Smooth muscle cell (in vitro differentiated cells): ENCODE measurements around the gene GRHL3. TPM values are rescaled to one million over a fixed set of nuclear protein-coding genes. Genes with fewer than 3 reads are reported as not detected.
"Not testable (repeated sequence)": the region's sequence is repeated elsewhere in the genome, so short reads cannot be mapped to it uniquely, and the experiment has no call there.

Experiments
- DNase-seq: peaks from one replicate; lab custom pipeline; 2025; ENCODE audit not compliant: unreplicated experiment; lab: John Stamatoyannopoulos, UW
- H2AFZ ChIP-seq: fragments of 200-600 bp; sonication (generic); 2 replicates; pipeline ENCODE4 v1.6.0; 2016; ENCODE audit warnings: antibody characterized with exemption, low read depth, mild to moderate bottlenecking
- H3F3A ChIP-seq: fragments of 200-600 bp; sonication (generic); 2 replicates; pipeline ENCODE4 v1.6.0; 2017; ENCODE audit warnings: antibody characterized with exemption, low read depth
- H3K27ac ChIP-seq: fragments of 200-600 bp; sonication (generic); 2 replicates; pipeline ENCODE4 v1.5.1; 2016; ENCODE audit warnings: low read depth, mild to moderate bottlenecking
- H3K27me3 ChIP-seq: fragments of 200-600 bp; sonication (generic); 2 replicates; pipeline ENCODE4 v1.6.1; 2016; ENCODE audit warnings: low read depth, mild to moderate bottlenecking
- H3K36me3 ChIP-seq: fragments of 200-600 bp; sonication (generic); 2 replicates; pipeline ENCODE4 v1.5.1; 2016; ENCODE audit warnings: low read depth
- H3K4me1 ChIP-seq: fragments of 200-600 bp; sonication (generic); 2 replicates; pipeline ENCODE4 v1.5.1; 2016; ENCODE audit warnings: low read depth
- H3K4me2 ChIP-seq: fragments of 200-600 bp; sonication (generic); 2 replicates; pipeline ENCODE4 v1.6.0; 2016; ENCODE audit warnings: mild to moderate bottlenecking
- H3K4me3 ChIP-seq: fragments of 200-600 bp; sonication (generic); 2 replicates; pipeline ENCODE4 v1.5.1; 2016; ENCODE audit warnings: mild to moderate bottlenecking
- H3K79me2 ChIP-seq: fragments of 200-600 bp; sonication (generic); 2 replicates; pipeline ENCODE4 v1.6.0; 2016; ENCODE audit warnings: low read depth, mild to moderate bottlenecking
- H3K9ac ChIP-seq: fragments of 200-600 bp; sonication (generic); 2 replicates; pipeline ENCODE4 v1.6.0; 2016; ENCODE audit warnings: low read depth
- H3K9me3 ChIP-seq: fragments of 200-600 bp; sonication (generic); replicated peaks from 2 replicates; pipeline ENCODE4 v1.5.1; 2016; ENCODE audit warnings: low read depth
- H4K20me1 ChIP-seq: fragments of 200-600 bp; sonication (generic); 2 replicates; pipeline ENCODE4 v1.6.0; 2016; ENCODE audit warnings: low read depth
- CTCF ChIP-seq: fragments of 200-600 bp; sonication (generic); IDR thresholded peaks from 2 replicates; pipeline ENCODE4 v1.5.1; 2017; ENCODE audit warnings: borderline replicate concordance, mild to moderate bottlenecking, antibody characterized with exemption; ENCODE audit not compliant: insufficient read depth, poor library complexity, severe bottlenecking
- WGBS: methylation state at CpG from one replicate; pipeline ENCODE4 v1.1.7; 2016; ENCODE audit warnings: low lambda C conversion rate; 5-methylcytosine and 5-hydroxymethylcytosine counted together
- polyA plus RNA-seq: library from polyadenylated mRNA; unstranded; fragments of >200 nt; fragmentation: Nextera tagmentation; extraction: Ambion mirVana; gene quantifications from 2 replicates; pipeline ENCODE4 v1.2.1, GENCODE V29; 2016
- total RNA-seq: library from RNA; depleted of rRNA; stranded (reverse); fragments of >200 nt; gene quantifications from 2 replicates; pipeline ENCODE4 v1.2.3, GENCODE V29; 2014

The GRHL3 gene
- 5.6 and 10.5 TPM in 2 replicates for total RNA-seq
- polyA plus RNA-seq, result 0.87 and 4.9 TPM in 2 replicates

DNA sequence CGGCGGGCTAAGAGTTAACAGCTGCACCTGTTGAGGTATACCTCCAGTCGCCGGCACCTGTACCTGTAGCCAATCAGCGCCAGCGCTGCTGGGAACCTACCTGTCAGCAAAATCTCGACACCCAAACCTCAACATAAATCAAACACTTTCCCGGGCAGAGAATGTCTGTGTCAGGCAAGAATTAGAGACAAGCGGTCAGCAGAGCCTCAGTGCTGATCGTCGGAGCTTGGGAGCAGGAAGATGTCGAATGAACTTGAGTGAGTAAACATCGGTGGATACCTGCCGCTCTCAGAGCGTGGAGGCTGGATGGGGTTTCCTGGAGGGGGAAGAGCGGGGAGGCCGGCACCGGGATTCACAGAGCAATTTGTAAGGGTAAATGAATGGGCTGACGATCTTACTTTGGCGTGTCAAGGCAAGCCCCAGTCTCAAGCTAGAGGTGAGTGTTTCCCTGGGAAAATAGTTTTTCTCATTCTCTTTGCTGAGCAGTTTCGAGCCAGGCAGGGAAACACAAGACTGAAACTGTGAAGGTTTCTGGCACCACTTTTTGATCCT lies at the start of gene GRHL3:
TSS of gene GRHL3 (plus strand) at position 46 of the 552 bp plus-strand sequence. CDS start at position 241, 195 bp downstream.
- Histone ChIP-seq H4K20me1 (no peaks in the 10 kb centered on the region), H3F3A (peaks cover 4% of the 10 kb centered on the region), H3K9ac (peak within 1 kb of the TSS; percentile 59), H3K4me1 (peaks cover 32% of the 10 kb centered on the region), H3K27me3 (no peaks in the 10 kb centered on the region), H3K79me2 (no peaks in the 10 kb centered on the region), H3K4me2 (peak within 1 kb of the TSS; percentile 85), H2AFZ (no peak within 1 kb of the TSS), H3K4me3 (peak within 1 kb of the TSS; percentile 36), H3K27ac (peak within 1 kb of the TSS; percentile 80), H3K9me3 (no peaks in the 10 kb centered on the region), H3K36me3 (no peaks in the 10 kb centered on the region)
- no peak for TF ChIP-seq CTCF
- WGBS, result 6% methylated on average over 21 of the region's 21 CpGs
- no peak for DNase-seq

- H3K27ac ChIP-seq, H3K9me3 ChIP-seq, H3K9ac ChIP-seq, H3K4me3 ChIP-seq, DNase-seq, H3K79me2 ChIP-seq, H2AFZ ChIP-seq, H3K4me1 ChIP-seq, H3K4me2 ChIP-seq, H3K36me3 ChIP-seq, H4K20me1 ChIP-seq, H3K27me3 ChIP-seq, H3F3A ChIP-seq: not testable (repeated sequence)
- 89% methylated on average over 20 of the region's 20 CpGs for WGBS
Observed at GRCh38 chr1:24274203-24275103, 44.7 kb upstream of the GRHL3 start.

DNA sequence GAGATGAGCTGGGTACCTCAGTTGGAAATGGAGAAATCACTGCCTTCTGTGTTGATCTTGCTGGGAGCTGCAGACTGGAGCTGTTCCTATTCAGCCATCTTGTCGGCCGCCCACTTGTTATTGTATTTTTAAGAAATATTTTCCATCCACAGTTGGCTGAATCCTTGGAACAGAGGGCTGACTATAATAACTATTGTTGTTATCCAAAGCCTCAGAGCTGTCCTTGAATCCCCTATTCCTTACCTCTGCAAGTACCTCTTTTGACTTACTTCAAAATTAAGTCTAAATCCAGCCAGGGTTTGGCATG lies 44.1 kb upstream of the GRHL3 start:
- Histone ChIP-seq H3K9ac (no peak overlapping the region), H4K20me1 (no peaks in the 10 kb centered on the region), H3K4me1 (no peaks in the 10 kb centered on the region), H3K36me3 (no peaks in the 10 kb centered on the region), H3F3A (no peaks in the 10 kb centered on the region), H3K79me2 (no peaks in the 10 kb centered on the region), H3K9me3 (no peaks in the 10 kb centered on the region), H3K4me3 (no peak overlapping the region), H2AFZ (no peak overlapping the region), H3K27ac (no peak overlapping the region), H3K27me3 (peaks cover 8% of the 10 kb centered on the region), H3K4me2 (no peak overlapping the region)
- DNase-seq, result no peak
- 100% methylated on average over 2 of the region's 2 CpGs for WGBS
- no peak for TF ChIP-seq CTCF

DNA sequence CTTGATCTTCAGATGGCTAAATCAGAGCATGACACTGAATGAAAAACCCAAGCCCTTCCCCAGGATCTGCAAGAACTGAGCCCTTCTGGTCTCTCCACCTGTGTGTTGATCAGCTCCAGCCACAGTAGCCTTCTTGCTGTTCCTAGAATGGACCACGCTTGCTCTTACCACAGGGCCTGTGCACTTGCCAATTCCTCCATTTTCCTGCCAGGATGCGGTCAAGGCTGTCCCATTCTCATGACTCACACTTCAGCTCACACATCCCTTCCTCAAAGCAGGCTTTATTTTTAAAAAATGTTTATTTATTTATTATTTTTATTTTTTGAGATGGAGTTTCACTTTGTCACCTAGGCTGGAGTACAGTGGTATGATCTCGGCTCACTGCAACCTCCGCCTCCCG lies 43.6 kb upstream of the GRHL3 start:
- Histone ChIP-seq H3K36me3 (no peaks in the 10 kb centered on the region), H3K9me3 (no peaks in the 10 kb centered on the region), H2AFZ (no peak overlapping the region), H3K27ac (no peak overlapping the region), H3K4me1 (no peaks in the 10 kb centered on the region), H3K4me2 (no peak overlapping the region), H3K79me2 (no peaks in the 10 kb centered on the region), H3K27me3 (peaks cover 8% of the 10 kb centered on the region), H3K4me3 (no peak overlapping the region), H3F3A (no peaks in the 10 kb centered on the region), H3K9ac (no peak overlapping the region), H4K20me1 (no peaks in the 10 kb centered on the region)
- 96% methylated on average over 5 of the region's 5 CpGs for WGBS
- no peak for DNase-seq
- TF ChIP-seq CTCF, result no peak
